H1 (cell line): ENCODE results near the gene RAB8B. TPM values are rescaled to one million over a fixed set of nuclear protein-coding genes. Genes with fewer than 3 reads are reported as not detected.

Experiments
- CTCF ChIA-PET: fragments of 300-600 bp; sonication (Branson Sonifier 250); formaldehyde crosslinking; loops from one replicate; lab custom pipeline; 2021; ENCODE audit not compliant: partially characterized antibody; lab: Charles Lee
- POLR2A ChIA-PET: fragments of 300-600 bp; sonication (Branson Sonifier 250); formaldehyde crosslinking; loops from one replicate; lab custom pipeline; 2021; ENCODE audit warnings: inconsistent platforms; ENCODE audit not compliant: partially characterized antibody; lab: Charles Lee
- DNase-seq, 2 experiments: peaks; one replicate each; pipeline versions ENCODE4 v3.0.0 to v3.0.0-alpha.2; 2010 to 2022; ENCODE audit warnings: low spot score in 2 of 2, low read depth in 1 of 2, mixed read lengths in 1 of 2
- FAIRE-seq: peaks from 2 replicates; lab custom pipeline; 2011; peaks lifted over from hg19 to GRCh38; lab: Jason Lieb, UNC
- H2AFZ ChIP-seq: 2 replicates; pipeline ENCODE4 v1.8.1; 2012; ENCODE audit warnings: low read length, inconsistent platforms
- H2AK5ac ChIP-seq: 2 replicates; pipeline ENCODE4 v1.6.1; 2013; ENCODE audit warnings: low read depth, low read length
- H2BK120ac ChIP-seq: replicated peaks from 2 replicates; pipeline ENCODE3; 2013; ENCODE audit warnings: low read depth, low read length, inconsistent platforms
- H2BK12ac ChIP-seq: 2 replicates; pipeline ENCODE4 v1.6.1; 2013; ENCODE audit warnings: low read depth, low read length
- H2BK15ac ChIP-seq: 2 replicates; pipeline ENCODE4 v1.6.1; 2013; ENCODE audit warnings: low read length
- H2BK20ac ChIP-seq: 2 replicates; pipeline ENCODE4 v1.6.1; 2013; ENCODE audit warnings: low read length
- H2BK5ac ChIP-seq: 2 replicates; pipeline ENCODE4 v1.6.1; 2013; ENCODE audit warnings: low read depth, low read length
- H3K14ac ChIP-seq: 2 replicates; pipeline ENCODE4 v1.6.1; 2013; ENCODE audit warnings: inconsistent platforms; ENCODE audit not compliant: insufficient read length
- H3K18ac ChIP-seq: 2 replicates; pipeline ENCODE4 v1.6.1; 2013; ENCODE audit warnings: low read length; ENCODE audit errors: extremely low read depth
- H3K23ac ChIP-seq: 2 replicates; pipeline ENCODE4 v1.6.1; 2013; ENCODE audit warnings: inconsistent platforms; ENCODE audit not compliant: insufficient read length
- H3K23me2 ChIP-seq: 2 replicates; pipeline ENCODE4 v1.6.1; 2013; ENCODE audit warnings: low read depth, low read length
- H3K27ac ChIP-seq: 2 replicates; pipeline ENCODE4 v1.6.1; 2011; ENCODE audit warnings: low read depth, low read length, inconsistent platforms
- H3K27me3 ChIP-seq, 4 experiments: replicated peaks in 1 of 4; 1 replicate in 1 of 4; 2 replicates in 3 of 4; pipeline versions ENCODE4 v1.6.1 to v1.8.1; 2011 to 2013; ENCODE audit warnings: low read length in 3 of 4, mild to moderate bottlenecking in 3 of 4, inconsistent platforms in 2 of 4, mixed read lengths in 2 of 4, moderate library complexity in 1 of 4; ENCODE audit not compliant: control insufficient read depth in 3 of 4, insufficient read depth in 3 of 4; ENCODE audit errors: extremely low read depth in 1 of 4
- H3K36me3 ChIP-seq, 4 experiments: 2 replicates each; pipeline versions ENCODE4 v1.6.1 to v1.8.1; 2011 to 2013; ENCODE audit warnings: mild to moderate bottlenecking in 4 of 4, low read length in 3 of 4, moderate library complexity in 2 of 4, control low read depth in 1 of 4, inconsistent platforms in 1 of 4; ENCODE audit not compliant: insufficient read depth in 4 of 4, control insufficient read depth in 2 of 4
- H3K4ac ChIP-seq: replicated peaks from 2 replicates; pipeline ENCODE3; 2013; ENCODE audit warnings: low read length, low read depth, mixed read lengths, inconsistent platforms; ENCODE audit not compliant: insufficient read length
- H3K4me1 ChIP-seq, 4 experiments: replicated peaks in 1 of 4; 1 replicate in 1 of 4; 2 replicates in 3 of 4; pipeline versions ENCODE4 v1.6.1 to v1.8.1; 2011 to 2013; ENCODE audit warnings: low read length in 3 of 4, inconsistent platforms in 2 of 4, mixed read lengths in 1 of 4; ENCODE audit not compliant: insufficient read depth in 4 of 4, control insufficient read depth in 3 of 4
- H3K4me2 ChIP-seq, 2 experiments: 2 replicates each; pipeline versions ENCODE4 v1.6.1 to v1.8.1; 2011 to 2013; ENCODE audit warnings: low read depth in 2 of 2, low read length in 2 of 2, control low read depth in 1 of 2, inconsistent platforms in 1 of 2, mild to moderate bottlenecking in 1 of 2; ENCODE audit not compliant: insufficient read depth in 1 of 2
- H3K4me3 ChIP-seq, 4 experiments: fragments of 200-600, 300-600 bp in 1 of 4; sonication (generic), shearing (Covaris generic), sonication (Bioruptor Twin) in 1 of 4; 2 replicates each; pipeline versions ENCODE4 v1.5.1 to v1.8.1; 2011 to 2016; ENCODE audit warnings: low read length in 4 of 4, low read depth in 3 of 4, control low read depth in 2 of 4, inconsistent platforms in 2 of 4, mild to moderate bottlenecking in 2 of 4, mixed read lengths in 1 of 4, moderate library complexity in 1 of 4; ENCODE audit not compliant: insufficient read depth in 2 of 4; ENCODE audit errors: extremely low read depth in 1 of 4
- H3K56ac ChIP-seq: replicated peaks from 2 replicates; pipeline ENCODE3; 2013; ENCODE audit warnings: low read depth, mild to moderate bottlenecking, mixed read lengths, low read length, inconsistent platforms; ENCODE audit not compliant: insufficient read length
- H3K79me1 ChIP-seq: 2 replicates; pipeline ENCODE4 v1.6.1; 2013; ENCODE audit warnings: low read depth, low read length, control low read depth
- H3K79me2 ChIP-seq, 2 experiments: 2 replicates each; pipeline versions ENCODE4 v1.6.1 to v1.8.1; 2012 to 2013; ENCODE audit warnings: low read length in 2 of 2, mild to moderate bottlenecking in 2 of 2, inconsistent platforms in 1 of 2; ENCODE audit not compliant: insufficient read depth in 2 of 2, control insufficient read depth in 1 of 2
- H3K9ac ChIP-seq, 4 experiments: replicated peaks in 1 of 4; 1 replicate in 1 of 4; 2 replicates in 3 of 4; pipeline versions ENCODE4 v1.6.1 to v1.8.1; 2011 to 2013; ENCODE audit warnings: low read depth in 3 of 4, low read length in 3 of 4, control low read depth in 2 of 4, mild to moderate bottlenecking in 2 of 4, moderate library complexity in 2 of 4, inconsistent platforms in 1 of 4; ENCODE audit errors: extremely low read depth in 1 of 4
- H3K9me3 ChIP-seq, 2 experiments: 2 replicates each; pipeline versions ENCODE4 v1.6.1 to v1.8.1; 2012 to 2013; ENCODE audit warnings: mild to moderate bottlenecking in 2 of 2, moderate library complexity in 2 of 2, control low read depth in 1 of 2, inconsistent platforms in 1 of 2, low read depth in 1 of 2, low read length in 1 of 2, mixed read lengths in 1 of 2; ENCODE audit not compliant: insufficient read depth in 2 of 2
- H4K20me1 ChIP-seq, 2 experiments: replicated peaks in 1 of 2; 2 replicates each; pipeline versions ENCODE3 to v1.8.1; 2011 to 2013; ENCODE audit warnings: inconsistent platforms in 2 of 2, low read length in 2 of 2, mild to moderate bottlenecking in 1 of 2; ENCODE audit not compliant: insufficient read depth in 2 of 2, control insufficient read depth in 1 of 2
- H4K5ac ChIP-seq: 2 replicates; pipeline ENCODE4 v1.6.1; 2013; ENCODE audit warnings: low read length, low read depth, mixed read lengths, inconsistent platforms; ENCODE audit not compliant: insufficient read length
- H4K8ac ChIP-seq: 2 replicates; pipeline ENCODE4 v1.8.0; 2013; ENCODE audit warnings: mild to moderate bottlenecking, moderate library complexity, low read length, inconsistent platforms; ENCODE audit not compliant: insufficient read depth; ENCODE audit errors: extremely low read depth
- H4K91ac ChIP-seq: replicated peaks from 2 replicates; pipeline ENCODE3; 2013; ENCODE audit warnings: low read length, mixed read lengths, inconsistent platforms; ENCODE audit not compliant: insufficient read length
- BCL11A ChIP-seq, 2 experiments: IDR thresholded peaks; one replicate each; pipeline ENCODE4 v1.6.1; 2011; ENCODE audit warnings: low read depth in 2 of 2, low read length in 2 of 2, mild to moderate bottlenecking in 2 of 2
- EZH2 ChIP-seq: fragments of 200-600 bp; sonication (generic); IDR thresholded peaks from 2 replicates; pipeline ENCODE4 v1.7.1; 2012; ENCODE audit warnings: low read depth, mild to moderate bottlenecking, moderate library complexity, low read length, inconsistent platforms; ENCODE audit not compliant: severe bottlenecking
- GABPA ChIP-seq: IDR thresholded peaks from 2 replicates; pipeline ENCODE4 v1.6.1; 2011; ENCODE audit warnings: mild to moderate bottlenecking, low read length, moderate library complexity, borderline replicate concordance; ENCODE audit not compliant: insufficient read depth
- RAD21 ChIP-seq, 2 experiments: IDR thresholded peaks in 1 of 2; conservative IDR thresholded peaks in 1 of 2; 2 replicates each; pipeline ENCODE4 v1.6.1; 2011; ENCODE audit warnings: low read depth in 2 of 2, low read length in 2 of 2, improper control_type of control experiment in 1 of 2, inconsistent platforms in 1 of 2, mild to moderate bottlenecking in 1 of 2, moderate library complexity in 1 of 2
- RFX5 ChIP-seq: IDR thresholded peaks from 2 replicates; pipeline ENCODE4 v1.6.1; 2011; ENCODE audit warnings: low read depth, low read length, improper control_type of control experiment, borderline replicate concordance
- SAP30 ChIP-seq: fragments of 300-600 bp; sonication (generic); IDR thresholded peaks from 2 replicates; pipeline ENCODE4 v1.7.1; 2012; ENCODE audit warnings: low read length, moderate library complexity, mild to moderate bottlenecking, inconsistent platforms; ENCODE audit not compliant: insufficient read depth, insufficient replicate concordance
- SP4 ChIP-seq: IDR thresholded peaks from 2 replicates; pipeline ENCODE4 v1.6.1; 2012; ENCODE audit warnings: low read length, inconsistent platforms
- TCF12 ChIP-seq: IDR thresholded peaks from 2 replicates; pipeline ENCODE4 v1.6.1; 2011; ENCODE audit warnings: low read depth, mild to moderate bottlenecking, low read length
- WGBS, 2 experiments: shearing (Covaris generic) in 1 of 2; methylation state at CpG; one replicate each; pipeline versions ENCODE4 v1.1.6 to v1.1.7; 2013 to 2015; ENCODE audit warnings: low lambda C conversion rate in 2 of 2, mixed read lengths in 2 of 2, inconsistent platforms in 1 of 2, low coverage in 1 of 2, missing lambda C conversion rate in 1 of 2; ENCODE audit not compliant: insufficient replicate concordance in 2 of 2, insufficient coverage in 1 of 2, insufficient read length in 1 of 2; ENCODE audit errors: extremely low coverage in 1 of 2, missing lambda C conversion rate in 1 of 2; 5-methylcytosine and 5-hydroxymethylcytosine counted together
- polyA plus RNA-seq, 7 experiments: library from polyadenylated mRNA; depleted of rRNA in 3 of 7; stranded (reverse) in 5 of 7; unstranded in 2 of 7; fragments of >200 nt in 5 of 7; fragments of 200-250 nt in 2 of 7; gene quantifications; 1 replicate in 5 of 7; 2 replicates in 1 of 7; 4 replicates in 1 of 7; pipeline versions ENCODE4 v1.2.1 to v1.2.3, GENCODE V29; 2011 to 2013; ENCODE audit warnings: missing spikeins in 2 of 7, mixed read lengths in 2 of 7
- total RNA-seq: library from RNA; stranded (reverse); fragmentation: NEBNext Ultra II Directional; extraction: Animal tissue kit (Norgen Biotek cat#: 25700); gene quantifications from 2 replicates; pipeline ENCODE4 v1.2.1, GENCODE V29; 2021
- TF ChIP-seq, protein P1 (sequence below): IDR thresholded peaks from 2 replicates; pipeline ENCODE4 v1.6.1; 2011; ENCODE audit warnings: low read length, improper control_type of control experiment

The RAB8B gene
- total and polyA plus RNA-seq, 2 of the 8 experiments (the other 6 are each of a cell fraction or from before 2014, with no cell fraction given): 9.5 to 47.8 TPM

DNA sequence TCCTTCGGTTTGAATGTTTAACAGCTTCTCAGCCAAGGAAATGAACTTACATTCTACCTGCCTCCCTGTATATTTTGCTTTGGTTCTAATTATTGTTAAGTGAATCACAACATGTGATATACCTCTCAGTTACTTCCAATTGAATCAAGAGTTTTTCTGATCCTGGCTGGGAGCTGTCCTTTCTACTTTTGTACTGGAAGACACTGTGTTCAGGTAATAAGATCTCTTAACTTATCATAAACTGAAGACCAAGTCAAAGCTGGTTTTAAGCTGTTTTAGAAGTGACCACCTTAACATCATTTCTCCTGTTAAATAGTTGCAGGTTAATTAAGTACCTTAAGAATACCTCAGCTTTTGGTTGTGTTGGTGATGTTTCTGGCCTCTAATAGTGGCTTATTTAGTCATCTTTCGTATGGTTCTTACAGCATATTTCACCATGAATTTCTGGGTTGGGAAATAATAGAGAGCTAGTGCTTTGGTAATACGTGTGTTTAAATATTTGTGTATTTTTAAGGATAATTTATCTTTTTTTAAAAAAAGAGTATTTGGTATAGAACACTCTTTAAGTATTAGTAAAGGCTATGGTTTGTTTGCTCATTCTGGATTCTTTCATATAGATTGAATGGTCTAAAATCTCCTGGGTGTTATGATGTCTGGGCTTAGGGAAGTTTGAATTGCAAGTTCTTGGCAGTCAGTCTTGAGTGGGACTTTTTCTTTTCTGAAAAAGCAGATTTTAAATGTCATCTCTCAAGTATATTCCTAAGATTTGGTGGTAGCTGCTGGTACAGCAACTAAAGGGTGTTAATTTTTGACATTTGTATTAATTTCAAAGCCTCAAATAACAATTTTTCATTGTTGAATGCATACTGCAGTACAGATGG, 1.6 kb downstream of the RAB8B start:
- ChIA-PET CTCF (interaction anchor here (0.7 to 1.8 kb wide), 2 partner anchors 11 to 20 kb away, joined by 3 to 11 read pairs; no protein-coding TSS in a partner anchor), POLR2A (interaction anchor here (1.1 to 1.5 kb wide), 3 partner anchors 30 to 86 kb away, joined by 3 to 7 read pairs (median 4); partner anchors contain the start of gene RPS27L)
- Histone ChIP-seq H3K14ac (no peak overlapping the region), H4K5ac (no peak overlapping the region), H3K9ac (no peak overlapping the region), H4K8ac (no peak overlapping the region; the same call in 1 of the 2 replicates), H3K9me3 (no peaks in the 10 kb centered on the region), H2BK20ac (no peak overlapping the region), H3K4me2 (peak overlapping the region; percentile 90 to 99; a peak in 3 of 4 replicates), H3K4ac (no peak overlapping the region), H3K4me3 (peak overlapping the region; percentile 61 to 96 (median 73); a peak in 5 of 8 replicates), H3K27me3 (no peaks in the 10 kb centered on the region), H3K23ac (no peak overlapping the region), H4K91ac (no peak overlapping the region), H2BK5ac (no peak overlapping the region), H2AFZ (no peak overlapping the region), H2BK12ac (no peak overlapping the region), H2BK120ac (no peak overlapping the region), H3K56ac (no peak overlapping the region), H3K36me3 (no peaks in the 10 kb centered on the region), H3K79me1 (no peaks in the 10 kb centered on the region; the same call in 1 of the 2 replicates), H4K20me1 (peaks cover 0 to 2% of the 10 kb centered on the region in 2 experiments), H2AK5ac (no peak overlapping the region), H2BK15ac (no peak overlapping the region), H3K79me2 (peaks cover 8 to 61% of the 10 kb centered on the region in 2 experiments), H3K27ac (no peak overlapping the region), H3K4me1 (peaks cover 0 to 5% (median 1%) of the 10 kb centered on the region in 4 experiments; a peak in 3 of 7 replicates), H3K18ac (no peak overlapping the region), H3K23me2 (peaks cover 6% of the 10 kb centered on the region; the same call in 1 of the 2 replicates)
- FAIRE-seq: no peak
- no peak for DNase-seq
- 85 to 100% methylated on average over 1 to 3 of the region's 3 CpGs for WGBS, 2 experiments
- TF ChIP-seq RAD21 (IDR thresholded peaks at IDR 0.05 in 1 of 2, conservative IDR thresholded peaks at IDR 0.05 in 1 of 2; ENCODE audit: low read depth in 2 of 2, low read length in 2 of 2): no peak
- no peak for TF ChIP-seq GABPA
- TF ChIP-seq RFX5: no peak
- TF ChIP-seq TCF12: no peak
- no peak for TF ChIP-seq SP4
- no peak for TF ChIP-seq EZH2
- TF ChIP-seq BCL11A (IDR thresholded peaks at IDR 0.05; ENCODE audit: low read depth in 2 of 2, low read length in 2 of 2): no peak
- TF ChIP-seq, protein P1, sequence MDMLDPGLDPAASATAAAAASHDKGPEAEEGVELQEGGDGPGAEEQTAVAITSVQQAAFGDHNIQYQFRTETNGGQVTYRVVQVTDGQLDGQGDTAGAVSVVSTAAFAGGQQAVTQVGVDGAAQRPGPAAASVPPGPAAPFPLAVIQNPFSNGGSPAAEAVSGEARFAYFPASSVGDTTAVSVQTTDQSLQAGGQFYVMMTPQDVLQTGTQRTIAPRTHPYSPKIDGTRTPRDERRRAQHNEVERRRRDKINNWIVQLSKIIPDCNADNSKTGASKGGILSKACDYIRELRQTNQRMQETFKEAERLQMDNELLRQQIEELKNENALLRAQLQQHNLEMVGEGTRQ: no peak
- TF ChIP-seq SAP30: no peak
